SIG-M5 treated with dmso at 0.1 percent for 504 hours (cell line): ENCODE results near the gene RNU1-2.
"Not testable (repeated sequence)": the region's sequence is repeated elsewhere in the genome, so short reads cannot be mapped to it uniquely, and the experiment has no call there.

Experiments
- DNase-seq: peaks from one replicate; lab custom pipeline; 2025; ENCODE audit not compliant: unreplicated experiment; lab: John Stamatoyannopoulos, UW

The RNU1-2 gene

DNA sequence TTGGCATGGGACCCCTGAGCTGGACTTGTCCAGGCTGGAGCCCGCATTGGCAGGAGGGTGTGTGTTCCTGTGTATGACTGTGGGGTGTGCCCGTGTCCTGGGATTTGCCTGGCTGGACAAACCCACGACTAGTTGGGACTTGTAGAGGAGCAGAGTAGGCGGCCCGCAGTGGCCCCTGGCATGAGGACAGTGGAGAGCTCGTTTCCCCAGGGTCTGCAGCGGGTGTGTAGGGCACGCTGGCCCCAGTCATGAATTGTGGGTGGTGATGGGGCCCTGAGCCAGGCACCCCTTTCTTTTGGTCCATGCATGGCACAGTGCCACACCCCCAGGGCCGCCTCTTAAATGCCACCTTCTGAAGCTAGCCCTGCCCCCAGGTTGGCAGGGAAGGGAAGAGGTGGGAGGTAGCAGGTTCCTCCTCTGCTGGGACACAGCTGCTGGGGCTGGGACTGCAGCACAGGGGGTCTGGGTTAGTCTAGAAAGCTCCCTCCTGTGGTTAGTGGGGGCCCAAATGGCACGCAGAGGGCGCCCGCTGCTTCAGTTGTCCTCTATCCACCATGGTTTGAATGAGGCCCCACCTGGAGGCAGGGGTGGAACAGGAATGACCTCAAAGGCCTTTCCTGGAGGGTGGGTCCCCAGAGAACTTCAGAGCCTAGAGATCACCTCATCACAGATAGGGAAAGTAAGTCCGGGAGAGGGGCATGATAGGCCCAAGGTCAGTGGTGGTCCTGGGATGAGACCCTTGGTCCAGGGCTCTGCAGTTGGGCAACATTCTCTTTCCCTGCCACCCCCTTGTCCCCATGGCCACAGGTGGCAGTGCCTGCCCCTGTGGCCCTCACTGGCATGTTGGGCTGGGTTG is 30.1 kb downstream of the RNU1-2 start:
- no peak for DNase-seq

DNA sequence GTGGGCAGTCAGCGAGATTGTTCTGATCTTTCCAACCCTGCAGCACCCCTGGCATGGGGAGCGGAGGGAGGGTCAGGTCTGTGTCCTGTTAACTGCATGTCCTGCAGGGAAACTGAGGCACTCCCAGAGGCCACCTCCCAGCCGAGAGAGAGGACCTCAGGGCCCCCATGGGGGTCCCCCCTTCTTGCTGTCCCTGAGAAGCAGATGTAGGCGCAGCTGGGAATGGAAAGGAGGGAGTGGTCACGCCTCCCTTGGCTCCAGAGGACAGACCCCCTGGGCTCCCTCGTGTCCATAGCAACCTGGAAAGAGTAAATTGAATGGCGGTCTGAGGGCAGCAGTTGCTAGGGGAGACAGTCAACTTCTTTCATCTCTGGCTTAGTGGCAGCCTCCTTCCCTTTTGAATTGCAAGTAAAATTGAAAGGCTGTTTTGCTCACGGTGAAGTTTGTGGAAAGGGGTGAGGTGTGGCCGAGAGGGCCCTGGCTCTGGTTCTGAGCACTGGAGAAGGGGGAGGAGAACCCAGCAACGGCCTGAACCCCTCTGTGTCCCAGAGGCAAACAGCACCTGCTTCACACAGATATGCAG is 30.8 kb downstream of the RNU1-2 start:
- DNase-seq, result no peak

DNA sequence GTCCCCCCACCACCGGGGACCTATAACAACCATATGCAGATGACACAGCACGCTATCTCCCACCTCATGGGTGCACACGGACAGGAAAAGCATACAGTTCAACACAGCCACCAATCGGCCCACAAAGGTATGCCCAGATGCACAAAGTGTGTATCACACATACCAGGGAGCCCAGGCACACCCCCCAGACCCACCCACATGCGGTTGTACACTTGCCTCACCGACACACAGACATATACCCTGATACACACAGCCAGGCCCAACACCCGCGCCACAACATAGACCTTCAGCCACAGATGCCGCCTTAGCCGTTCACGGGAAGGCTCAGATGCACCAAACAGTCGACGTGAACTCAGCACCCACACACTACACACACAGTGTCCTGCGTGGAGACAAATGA is 31.5 kb downstream of the RNU1-2 start:
- DNase-seq, result no peak

DNA sequence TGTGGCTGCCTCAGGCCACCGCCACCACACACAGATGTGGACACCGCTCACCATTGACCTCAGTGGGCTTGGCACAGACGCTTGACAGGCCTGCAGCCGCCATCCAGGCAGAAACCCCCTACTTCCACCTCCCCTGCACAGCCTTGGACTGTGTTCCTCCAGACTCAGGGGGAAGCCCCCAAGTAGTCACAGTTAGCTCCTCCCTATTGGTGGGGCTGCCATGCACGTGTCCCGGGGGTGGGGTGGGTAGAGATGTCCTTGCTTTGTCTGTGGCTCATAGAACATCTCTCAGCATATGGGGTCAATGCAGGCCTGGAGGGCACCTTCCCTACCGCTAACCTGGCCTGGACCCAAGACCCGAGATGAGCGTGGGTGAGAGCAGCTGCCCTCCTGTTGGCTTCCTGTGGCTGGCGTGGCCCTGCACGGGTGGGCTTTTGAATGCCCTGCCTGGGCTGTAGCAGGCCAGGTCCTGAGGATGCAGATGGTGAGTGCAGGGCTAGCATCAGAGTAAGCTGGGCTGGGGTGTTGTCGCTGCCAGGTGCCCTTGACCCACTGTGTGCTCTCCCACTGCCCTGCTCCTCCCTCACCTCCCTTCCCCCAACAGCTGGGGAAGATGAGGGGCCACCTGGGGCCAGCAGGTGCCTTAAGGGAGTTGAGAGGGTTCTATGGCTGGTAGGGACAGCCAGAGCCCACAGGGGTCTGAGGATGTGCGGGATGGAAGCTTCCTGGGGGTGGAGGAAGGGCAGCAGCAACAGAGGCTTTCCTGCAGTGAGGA is 32.1 kb downstream of the RNU1-2 start:
- no peak for DNase-seq

GRCh38 chr1:16929146-16930041 is 33.6 kb downstream of the RNU1-2 start:
- DNase-seq, result not testable (repeated sequence)

DNA sequence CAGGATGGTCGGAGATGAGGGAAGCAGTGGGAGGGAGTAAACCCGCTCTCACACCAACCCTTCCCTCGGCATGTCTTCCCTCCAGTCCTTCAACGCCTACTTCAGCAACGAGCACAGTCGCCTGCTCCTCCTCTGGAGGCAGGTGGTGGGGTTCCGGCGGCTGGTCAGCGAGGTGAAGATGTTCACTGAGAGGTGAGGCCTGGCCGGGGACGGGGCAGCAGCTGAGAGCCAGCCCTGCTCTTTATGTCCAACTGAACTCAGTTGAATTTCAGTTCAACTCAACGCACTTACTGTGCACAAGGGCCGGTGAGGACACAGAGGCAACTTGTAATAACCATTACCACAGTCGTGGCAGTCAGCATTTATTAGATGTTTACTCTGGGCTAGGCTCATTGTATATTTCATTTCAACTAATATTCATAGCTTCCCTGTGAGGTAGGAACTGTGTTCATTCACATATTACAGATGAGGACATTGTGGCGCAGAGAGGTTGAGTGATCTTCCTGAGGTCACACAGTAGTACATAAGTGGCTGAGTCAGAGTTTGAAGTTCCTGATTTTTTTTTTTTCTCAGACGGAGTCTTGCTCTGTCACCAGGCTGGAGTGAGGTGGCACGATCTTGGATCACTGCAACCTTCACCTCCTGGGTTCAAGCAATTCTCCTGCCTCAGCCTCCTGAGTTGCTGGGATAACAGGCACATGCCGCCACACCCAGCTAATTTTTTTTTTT is 35.6 kb downstream of the RNU1-2 start:
- not testable (repeated sequence) for DNase-seq

DNA sequence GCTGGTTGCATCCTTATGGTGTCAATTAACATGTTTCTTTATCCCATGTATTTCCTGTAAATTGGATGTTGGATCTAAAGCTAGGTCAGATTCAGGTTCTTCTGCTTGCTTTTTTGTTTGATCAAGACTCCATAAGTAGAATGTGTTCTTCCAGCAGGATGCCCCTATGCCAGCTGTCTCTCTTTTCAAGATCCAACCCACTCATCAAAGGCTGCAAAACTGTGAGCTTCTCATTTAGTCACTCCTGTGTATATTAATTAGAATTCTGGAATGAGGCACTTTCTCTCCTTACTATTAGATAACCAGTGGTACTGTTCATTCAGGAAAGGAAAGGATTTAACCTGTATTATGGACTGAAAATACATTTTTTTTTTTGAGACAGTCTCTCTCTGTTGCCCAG is 38.2 kb downstream of the RNU1-2 start:
- DNase-seq, result not testable (repeated sequence)

DNA sequence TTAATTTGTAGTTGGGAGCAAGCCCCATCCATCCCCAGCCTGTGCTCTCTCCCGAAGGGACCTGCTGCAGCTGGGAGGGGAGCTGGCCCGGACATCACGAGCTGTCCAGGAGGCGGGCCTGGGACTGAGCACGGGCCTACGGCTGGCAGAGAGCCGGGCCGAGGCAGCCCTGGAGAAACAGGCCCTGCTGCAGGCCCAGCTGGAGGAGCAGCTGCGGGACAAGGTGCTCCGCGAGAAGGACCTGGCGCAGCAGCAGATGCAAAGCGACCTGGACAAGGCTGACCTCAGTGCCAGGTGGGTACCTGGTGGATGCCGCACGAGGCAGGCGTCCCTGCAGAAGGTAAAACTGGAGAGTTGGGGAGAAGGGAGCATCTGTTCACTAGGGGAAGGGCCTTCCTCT is 40.8 kb downstream of the RNU1-2 start:
- not testable (repeated sequence) for DNase-seq

GRCh38 chr1:16938351-16939321 is 42.9 kb downstream of the RNU1-2 start:
- no peak for DNase-seq

DNA sequence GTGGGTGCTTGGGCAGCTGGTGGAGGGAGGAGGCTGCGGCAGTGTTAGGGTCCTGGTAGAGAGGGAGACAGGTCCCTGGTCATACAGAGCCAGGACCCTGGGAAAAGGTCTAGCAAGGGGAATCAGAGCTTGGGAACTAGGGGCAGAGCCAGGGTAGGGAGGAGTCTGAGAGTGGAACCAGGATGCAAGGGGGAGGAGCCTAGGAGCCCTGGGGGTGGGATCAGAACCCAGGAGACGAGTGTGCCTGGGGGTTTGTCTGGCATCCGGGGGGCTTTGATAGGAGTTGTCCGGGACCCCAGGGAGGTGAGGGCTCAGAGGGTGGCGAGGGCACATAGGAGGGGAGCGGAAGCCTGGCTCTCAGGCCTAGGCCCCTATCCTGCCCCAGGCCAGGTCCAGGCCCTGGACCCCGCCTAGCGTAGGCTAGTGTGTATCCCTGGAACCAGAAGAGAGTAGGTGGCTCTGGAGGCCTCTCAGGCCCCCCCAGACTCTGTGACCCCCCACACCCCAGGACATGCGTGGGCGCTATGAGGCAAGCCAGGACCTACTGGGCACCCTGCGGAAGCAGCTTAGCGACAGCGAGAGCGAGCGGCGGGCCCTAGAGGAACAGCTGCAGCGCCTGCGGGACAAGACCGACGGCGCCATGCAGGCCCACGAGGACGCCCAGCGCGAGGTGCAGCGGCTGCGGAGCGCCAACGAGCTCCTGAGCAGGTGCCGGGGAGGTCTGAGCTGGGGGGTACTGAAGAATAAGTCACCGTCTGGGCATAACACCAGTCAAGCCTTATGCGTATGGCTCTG is 43.8 kb downstream of the RNU1-2 start:
- DNase-seq, result not testable (repeated sequence)

DNA sequence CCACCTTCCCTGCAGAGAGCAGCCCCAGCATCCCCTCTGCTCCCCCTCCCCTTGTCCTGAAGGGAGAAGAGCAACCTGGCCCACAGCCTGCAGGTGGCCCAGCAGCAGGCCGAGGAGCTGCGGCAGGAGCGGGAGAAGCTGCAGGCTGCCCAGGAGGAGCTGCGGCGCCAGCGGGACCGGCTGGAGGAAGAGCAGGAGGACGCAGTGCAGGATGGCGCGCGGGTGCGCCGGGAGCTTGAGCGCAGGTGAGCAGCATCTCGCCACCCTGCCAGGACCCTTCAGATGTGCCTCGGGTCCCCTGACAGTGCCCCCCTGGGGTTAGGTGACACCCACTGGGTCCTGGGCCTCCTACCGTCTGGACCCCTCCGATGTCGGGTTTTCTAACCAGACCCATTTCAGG is 48.3 kb downstream of the RNU1-2 start:
- no peak for DNase-seq

GRCh38 chr1:16945512-16945911 is 49.7 kb downstream of the RNU1-2 start:
- DNase-seq, result not testable (repeated sequence)
